Mesothelial cell of epicardium (in vitro differentiated cells): ENCODE measurements around the gene SERP1. TPM values are rescaled to one million over a fixed set of nuclear protein-coding genes. Genes with fewer than 3 reads are reported as not detected.

Experiments
- DNase-seq, 2 experiments: peaks; one replicate each; pipeline ENCODE4 v3.0.0; 2021; ENCODE audit warnings: low spot score in 2 of 2; ENCODE audit not compliant: unreplicated experiment in 2 of 2
- H3K27ac Mint-ChIP-seq: 2 replicates; pipeline ENCODE4 v1.8.0; 2021; ENCODE audit warnings: mixed read lengths
- H3K27me3 Mint-ChIP-seq: 2 replicates; pipeline ENCODE4 v1.8.0; 2021; ENCODE audit warnings: low read depth, mixed read lengths
- H3K36me3 Mint-ChIP-seq: 2 replicates; pipeline ENCODE4 v1.8.0; 2021; ENCODE audit warnings: mixed read lengths
- H3K4me1 Mint-ChIP-seq: 2 replicates; pipeline ENCODE4 v1.8.0; 2021; ENCODE audit warnings: mixed read lengths
- H3K4me3 Mint-ChIP-seq: 2 replicates; pipeline ENCODE4 v1.8.0; 2021; ENCODE audit warnings: mild to moderate bottlenecking, moderate library complexity, mixed read lengths
- H3K9me3 Mint-ChIP-seq: 2 replicates; pipeline ENCODE4 v1.8.0; 2021; ENCODE audit warnings: mixed read lengths
- CTCF ChIP-seq: fragments of 200-600 bp; sonication (generic); IDR thresholded peaks from one replicate; pipeline ENCODE4 v1.5.0; 2021; ENCODE audit warnings: antibody characterized with exemption; ENCODE audit not compliant: unreplicated experiment
- total RNA-seq: library from RNA; stranded (reverse); gene quantifications from 3 replicates; pipeline ENCODE4 v1.2.1, GENCODE V29; 2021

Gene SERP1
- 84.1 to 86.5 TPM (median 85.8 TPM) in 3 replicates for total RNA-seq

DNA sequence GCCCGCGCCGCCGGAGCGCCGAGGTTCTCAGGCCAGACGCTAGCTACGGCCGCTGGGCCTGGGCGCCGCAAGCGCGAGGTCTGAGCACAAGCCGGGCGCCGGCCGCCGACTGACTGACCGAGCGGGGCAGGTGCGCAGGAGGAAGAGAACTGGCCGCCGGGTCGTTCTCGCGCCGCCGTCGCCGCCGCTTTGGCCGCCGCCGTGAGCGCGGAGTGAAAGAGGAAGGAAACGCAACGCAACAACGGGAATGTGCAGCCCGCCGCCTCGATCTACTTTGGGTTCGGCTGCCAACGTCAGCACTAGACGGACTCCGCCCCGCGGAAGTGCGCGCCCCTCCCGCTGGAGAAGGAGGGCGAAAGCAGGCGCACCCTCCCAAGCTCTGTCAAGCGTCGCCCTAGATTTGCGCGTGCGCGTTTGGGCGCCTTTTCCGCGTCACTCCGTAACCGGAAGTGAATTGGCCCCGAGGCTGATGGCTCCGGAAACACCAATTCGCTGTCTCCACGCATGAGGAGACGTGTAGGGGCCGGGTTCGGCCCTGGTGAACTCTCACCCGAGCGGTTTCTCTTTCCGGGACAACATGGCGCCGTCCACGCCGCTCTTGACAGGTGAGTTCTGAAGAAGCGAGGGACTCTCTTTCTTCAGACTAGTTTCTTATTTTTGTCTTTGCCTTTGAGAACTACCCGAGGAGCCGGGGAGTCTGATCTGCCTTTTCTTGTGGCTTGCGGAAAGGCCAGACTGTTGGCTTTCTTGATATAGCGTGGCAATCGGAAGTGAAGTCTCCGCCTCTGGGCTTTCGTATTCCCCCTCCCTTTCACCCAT lies at the start of gene SERP1, which contains the start of gene EIF2A:
Gene SERP1, minus strand, starts transcription at position 271 of the 819 bp plus-strand sequence. CDS start 361 bp downstream, outside the sequence.
Gene EIF2A, plus strand, starts transcription at position 562 of the 819 bp plus-strand sequence. Its CDS starts 16 bp downstream, at position 578.
- Mint-ChIP-seq H3K36me3 (peaks cover 10% of the 10 kb centered on the region), H3K4me3 (peak within 1 kb of the TSS; percentile 98), H3K9me3 (no peaks in the 10 kb centered on the region), H3K27me3 (no peaks in the 10 kb centered on the region), H3K4me1 (peaks cover 22% of the 10 kb centered on the region), H3K27ac (peak within 1 kb of the TSS; percentile 100)
- no peak for TF ChIP-seq CTCF
- DNase-seq = peak; percentile 96 to 99

DNA sequence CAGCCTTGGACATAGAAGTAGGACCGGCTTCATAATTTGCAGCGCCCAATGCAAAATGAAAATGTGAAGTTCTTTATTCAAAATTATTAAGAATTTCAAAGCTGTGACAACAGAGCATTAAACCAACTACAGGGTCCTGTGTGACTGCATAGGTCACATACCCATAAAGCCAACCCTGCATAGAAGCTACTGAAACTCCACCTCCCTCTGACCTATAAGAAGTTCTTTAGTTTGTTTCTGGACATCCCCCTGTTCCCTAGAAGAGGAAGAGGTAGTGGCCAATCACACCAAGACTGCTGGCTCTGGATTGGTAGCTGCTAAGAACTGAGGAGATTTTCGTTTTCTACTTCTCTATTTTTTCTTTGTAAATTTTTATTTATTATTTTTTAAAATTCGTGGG lies 47.9 kb upstream of the SERP1 start:
- Mint-ChIP-seq H3K4me3 (no peak overlapping the region), H3K27me3 (no peaks in the 10 kb centered on the region), H3K4me1 (peaks cover 2% of the 10 kb centered on the region), H3K27ac (no peak overlapping the region), H3K9me3 (peaks cover 6% of the 10 kb centered on the region), H3K36me3 (peaks cover 9% of the 10 kb centered on the region)
- no peak for DNase-seq
- no peak for TF ChIP-seq CTCF

DNA sequence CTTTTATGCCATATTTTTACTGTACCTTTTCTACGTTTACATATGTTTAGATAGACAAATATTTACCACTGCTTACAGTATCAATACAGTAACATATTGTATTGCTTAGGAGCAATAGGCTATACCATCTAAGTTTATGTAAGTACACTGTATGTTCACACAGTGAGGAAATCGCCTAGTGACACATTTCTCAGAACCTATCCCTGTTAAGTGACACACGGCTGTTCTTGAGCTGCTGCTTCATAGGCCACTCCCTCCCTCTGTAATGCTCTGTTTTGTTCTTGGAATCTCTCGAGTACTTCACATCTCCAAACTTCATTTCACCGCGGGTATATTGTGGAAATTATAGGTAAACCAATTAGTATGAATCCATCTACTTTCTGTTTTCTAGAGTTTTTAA lies 43.5 kb upstream of the SERP1 start:
- H3K27ac Mint-ChIP-seq = no peak overlapping the region
- peaks cover 12% of the 10 kb centered on the region for H3K36me3 Mint-ChIP-seq
- no peak for TF ChIP-seq CTCF
- no peak overlapping the region for H3K4me3 Mint-ChIP-seq
- H3K4me1 Mint-ChIP-seq = no peaks in the 10 kb centered on the region
- H3K9me3 Mint-ChIP-seq = peaks cover 6% of the 10 kb centered on the region
- H3K27me3 Mint-ChIP-seq = no peaks in the 10 kb centered on the region
- no peak for DNase-seq

DNA sequence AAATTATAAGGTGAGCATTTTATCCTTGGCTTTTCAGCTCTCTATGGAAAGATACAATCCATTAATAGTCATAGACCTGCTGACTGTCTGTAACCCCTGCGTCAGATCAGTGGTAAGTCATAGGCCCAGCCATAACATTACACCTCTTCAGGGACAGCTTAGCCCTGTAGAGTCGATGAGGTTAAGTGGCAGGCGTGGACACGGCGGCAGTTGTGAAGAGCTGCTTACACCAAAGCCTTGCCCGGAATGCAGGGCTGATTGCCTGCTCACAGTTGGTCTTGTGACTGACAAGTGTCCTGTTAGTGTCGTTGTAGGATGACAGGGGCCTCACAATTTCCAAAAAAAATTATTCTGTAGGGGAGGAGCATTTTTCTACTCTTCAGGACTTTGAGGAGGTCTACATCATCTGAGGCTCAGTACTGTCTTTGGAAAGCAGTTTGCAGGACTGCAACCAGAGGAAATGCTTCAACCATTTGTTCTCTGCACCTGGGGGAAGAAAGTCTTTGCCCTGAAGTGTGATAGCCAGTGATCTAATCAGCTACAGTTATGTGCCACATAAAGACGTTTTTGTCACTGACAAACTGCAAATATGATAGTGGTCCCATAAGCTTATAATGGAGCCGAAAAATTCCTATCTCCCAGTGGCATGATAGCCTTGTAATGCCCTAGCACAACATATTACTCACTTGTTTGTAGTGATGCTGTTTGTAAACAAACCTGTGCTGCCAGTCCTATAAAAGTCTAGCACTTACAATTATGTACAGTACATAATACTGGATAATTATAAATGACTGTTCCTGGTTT lies 41.9 kb upstream of the SERP1 start:
- Mint-ChIP-seq H3K27ac (no peak overlapping the region), H3K4me3 (no peak overlapping the region), H3K4me1 (no peaks in the 10 kb centered on the region), H3K27me3 (no peaks in the 10 kb centered on the region), H3K9me3 (peaks cover 6% of the 10 kb centered on the region), H3K36me3 (peaks cover 9% of the 10 kb centered on the region)
- DNase-seq = no peak
- TF ChIP-seq CTCF = no peak

GRCh38 chr3:150583028-150583427 lies 36.7 kb upstream of the SERP1 start:
- no peak overlapping the region for H3K4me3 Mint-ChIP-seq
- no peaks in the 10 kb centered on the region for H3K9me3 Mint-ChIP-seq
- TF ChIP-seq CTCF = no peak
- no peak overlapping the region for H3K27ac Mint-ChIP-seq
- H3K4me1 Mint-ChIP-seq = no peaks in the 10 kb centered on the region
- H3K36me3 Mint-ChIP-seq = peaks cover 11% of the 10 kb centered on the region
- DNase-seq = no peak
- no peaks in the 10 kb centered on the region for H3K27me3 Mint-ChIP-seq
